HepG2 (cell line): ENCODE data around the gene TXLNA. TPM values are rescaled to one million over a fixed set of nuclear protein-coding genes. Genes with fewer than 3 reads are reported as not detected.

Experiments used
- GLMP ChIP-seq: sonication (generic); formaldehyde crosslinking; IDR thresholded peaks from 2 replicates; pipeline ENCODE4 v1.9.0; 2021; ENCODE audit warnings: missing genetic modification reagents, mild to moderate bottlenecking, borderline replicate concordance
- GMEB1 ChIP-seq: sonication (generic); formaldehyde crosslinking; IDR thresholded peaks from 2 replicates; pipeline ENCODE4 v1.5.1; 2020; ENCODE audit warnings: missing genetic modification reagents, mild to moderate bottlenecking, borderline replicate concordance
- NKX3-1 ChIP-seq: sonication (generic); formaldehyde crosslinking; IDR thresholded peaks from 2 replicates; pipeline ENCODE4 v1.5.0; 2020; ENCODE audit warnings: missing genetic modification reagents
- NPAS2 ChIP-seq: sonication (generic); formaldehyde crosslinking; IDR thresholded peaks from 2 replicates; pipeline ENCODE4 v1.8.0; 2022; ENCODE audit warnings: mild to moderate bottlenecking, missing genetic modification reagents, borderline replicate concordance
- REST ChIP-seq, 2 experiments: IDR thresholded peaks; 2 replicates each; pipeline ENCODE4 v1.6.1; 2011 to 2012; ENCODE audit warnings: low read length in 2 of 2, borderline replicate concordance in 1 of 2, low read depth in 1 of 2, mild to moderate bottlenecking in 1 of 2, moderate library complexity in 1 of 2
- SNAI1 ChIP-seq: sonication (generic); formaldehyde crosslinking; IDR thresholded peaks from 2 replicates; pipeline ENCODE4 v1.5.0; 2020; ENCODE audit warnings: mild to moderate bottlenecking, missing genetic modification reagents, borderline replicate concordance
- SRSF4 ChIP-seq: fragments of 200-400 bp; formaldehyde crosslinking; IDR thresholded peaks from one replicate; pipeline ENCODE4 v1.6.1; 2018; ENCODE audit warnings: mild to moderate bottlenecking, low read depth, low read length, moderate library complexity; ENCODE audit not compliant: poor library complexity, severe bottlenecking
- TIGD3 ChIP-seq: sonication (generic); formaldehyde crosslinking; IDR thresholded peaks from 2 replicates; pipeline ENCODE4 v1.5.1; 2020; ENCODE audit warnings: mild to moderate bottlenecking, missing genetic modification reagents, borderline replicate concordance
- USF2 ChIP-seq, 2 experiments: sonication (generic) in 1 of 2; formaldehyde crosslinking in 1 of 2; IDR thresholded peaks; 2 replicates each; pipeline versions ENCODE4 v1.5.1 to v1.6.1; 2011 to 2020; ENCODE audit warnings: borderline replicate concordance in 1 of 2, low read depth in 1 of 2, low read length in 1 of 2, mild to moderate bottlenecking in 1 of 2, missing genetic modification reagents in 1 of 2, moderate library complexity in 1 of 2
- ZFP36 ChIP-seq: fragments of 150-350 bp; IDR thresholded peaks from 2 replicates; pipeline ENCODE4 v1.6.1; 2018; ENCODE audit warnings: borderline replicate concordance, low read length, low read depth; ENCODE audit not compliant: partially characterized antibody
- ZNF124 ChIP-seq: sonication (generic); formaldehyde crosslinking; IDR thresholded peaks from 2 replicates; pipeline ENCODE4 v1.4.0; 2020; ENCODE audit warnings: missing genetic modification reagents
- ZNF205 ChIP-seq: IDR thresholded peaks from 2 replicates; pipeline ENCODE4 v1.6.1; 2018; ENCODE audit warnings: missing biosample characterization, missing genetic modification reagents
- ZNF264 ChIP-seq: sonication (generic); formaldehyde crosslinking; IDR thresholded peaks from 2 replicates; pipeline ENCODE4 v1.4.0; 2020; ENCODE audit warnings: missing genetic modification reagents
- ZNF282 ChIP-seq: fragments of 450-650 bp; IDR thresholded peaks from 2 replicates; pipeline ENCODE4 v1.6.1; 2018; ENCODE audit not compliant: partially characterized antibody
- ZNF343 ChIP-seq: sonication (generic); formaldehyde crosslinking; IDR thresholded peaks from 2 replicates; pipeline ENCODE4 v1.4.0; 2020; ENCODE audit warnings: mild to moderate bottlenecking, missing genetic modification reagents
- ZNF546 ChIP-seq: sonication (generic); formaldehyde crosslinking; conservative IDR thresholded peaks from 2 replicates; pipeline ENCODE4 v1.8.1; 2023; ENCODE audit warnings: mild to moderate bottlenecking, missing genetic modification reagents
- polyA plus RNA-seq, 8 experiments: library from polyadenylated mRNA; depleted of rRNA in 3 of 8; stranded (reverse) in 7 of 8; unstranded in 1 of 8; fragments of >200 nt; fragmentation: Illumina TruSeq in 4 of 8; extraction: Trizol in 4 of 8; gene quantifications; 2 replicates each; pipeline versions ENCODE4 v1.2.1 to v1.2.3, GENCODE V29; 2011 to 2016; ENCODE audit warnings: low read depth in 4 of 8, missing spikeins in 1 of 8, mixed read lengths in 1 of 8; ENCODE audit not compliant: insufficient read depth in 1 of 8
- total RNA-seq, 5 experiments: library from RNA; depleted of rRNA; stranded (reverse); fragments of >200 nt; fragmentation: Illumina TruSeq; extraction: Trizol; gene quantifications; 2 replicates each; pipeline ENCODE4 v1.2.3, GENCODE V29; 2016; ENCODE audit warnings: low read depth in 1 of 5

Gene TXLNA
- total and polyA plus RNA-seq, 2 of the 13 experiments (the other 11 are each of a cell fraction or from before 2014, with no cell fraction given): 29.6 to 67.8 TPM

GRCh38 chr1:32178380-32179192 is 889 bp upstream of the TXLNA start (continued):
- TF ChIP-seq SNAI1 (CRISPR knock-in tag) (no peak), REST (IDR thresholded peaks at IDR 0.05; ENCODE audit: borderline replicate concordance in 1 of 2, low read depth in 1 of 2, low read length in 2 of 2) (no peak), ZNF205 (CRISPR knock-in tag) (no peak; the same call in 1 of the 2 replicates), NPAS2 (CRISPR knock-in tag) (no peak), ZFP36 (no peak), ZNF282 (no peak), ZNF124 (peak; percentile 31; the same call in 1 of the 2 replicates), ZNF264 (CRISPR knock-in tag) (0 out of 2 replicates have a peak, but pooled peaks have one; percentile 2), GMEB1 (CRISPR knock-in tag) (no peak), GLMP (CRISPR knock-in tag) (no peak), SRSF4 (no peak), TIGD3 (CRISPR knock-in tag) (no peak), NKX3-1 (CRISPR knock-in tag) (no peak), ZNF343 (CRISPR knock-in tag) (no peak), ZNF546 (no peak), USF2 (IDR thresholded peaks at IDR 0.05; ENCODE audit: low read depth, low read length) (no peak), USF2 (CRISPR knock-in tag; IDR thresholded peaks at IDR 0.05; ENCODE audit: borderline replicate concordance) (no peak)
